ENCODE measurements around the gene REX1BD.
A peak's percentile ranks its signal among the peaks of the same experiment; 100 is the strongest.

Gene REX1BD

GRCh38 chr19:18613589-18614234, 25.1 kb downstream of the REX1BD start:
- no peak for DNase-seq (ENCODE audit: low spot score)

- no peak for DNase-seq (ENCODE audit: low spot score)
Observed at GRCh38 chr19:18616023-18616422, 27.4 kb downstream of the REX1BD start.

DNA sequence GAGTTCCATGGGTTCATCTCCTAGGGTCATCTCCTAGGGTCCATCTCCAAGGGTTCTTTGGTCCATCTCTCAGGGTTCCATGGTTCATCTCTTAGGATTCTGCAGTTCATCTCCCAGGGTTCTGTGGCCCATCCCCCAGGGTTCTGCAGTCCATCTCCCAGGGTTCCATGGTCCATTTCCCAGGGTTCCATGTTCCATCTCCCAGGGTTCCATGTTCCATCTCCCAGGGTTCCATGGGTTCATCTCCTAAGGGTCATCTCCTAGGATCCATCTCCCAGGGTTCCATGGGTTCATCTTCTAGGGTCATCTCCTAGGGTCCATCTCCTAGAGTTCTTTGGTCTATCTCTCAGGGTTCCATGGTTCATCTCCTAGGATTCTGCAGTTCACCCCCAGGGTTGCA, 29.0 kb downstream of the REX1BD start:
- no peak for DNase-seq (ENCODE audit: low spot score)

GRCh38 chr19:18618236-18618635, 29.6 kb downstream of the REX1BD start:
- DNase-seq (ENCODE audit: low spot score) = no peak

DNA sequence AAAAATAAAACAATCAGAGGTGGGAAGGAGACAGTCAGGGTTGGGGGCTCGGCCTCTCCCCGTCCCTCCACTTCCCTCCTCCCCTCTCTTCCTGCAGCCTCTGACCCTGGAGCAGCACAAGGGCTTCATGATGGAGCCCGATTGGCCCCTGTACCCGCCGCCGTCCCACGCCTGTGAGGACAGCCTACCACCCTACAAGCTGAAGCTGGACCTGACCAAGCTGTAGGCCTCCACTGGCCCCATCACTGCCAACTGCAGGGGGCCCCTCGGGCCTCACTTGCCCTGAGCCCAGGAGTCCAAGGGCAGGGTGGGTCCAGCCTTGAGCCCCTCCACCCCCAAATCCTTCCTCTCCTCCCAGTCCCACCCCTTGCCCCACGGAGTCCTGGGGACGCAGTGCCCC, 31.7 kb downstream of the REX1BD start:
- no peak for DNase-seq (ENCODE audit: low spot score)

DNA sequence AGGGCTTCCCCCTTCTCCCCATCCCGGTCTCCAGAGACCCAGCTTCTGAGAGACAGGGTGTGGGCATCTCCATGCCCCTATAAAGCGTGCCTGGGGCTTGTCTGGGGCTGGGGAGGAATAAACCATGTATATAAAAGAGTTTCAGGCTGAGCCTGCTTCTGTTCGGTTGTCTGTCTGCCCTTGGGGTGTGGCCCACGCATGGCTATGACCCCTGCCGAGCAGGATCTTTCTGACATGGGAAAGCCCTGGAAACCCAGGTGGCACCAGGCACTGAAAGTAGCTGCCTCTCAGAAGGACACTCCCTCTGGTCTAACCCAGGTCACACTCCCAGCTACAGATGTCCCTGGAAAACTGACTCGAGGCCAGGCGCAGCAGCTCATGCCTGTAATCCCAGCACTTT, 32.3 kb downstream of the REX1BD start:
- no peak for DNase-seq (ENCODE audit: low spot score)

- no peak for DNase-seq (ENCODE audit: low spot score)
Observed at GRCh38 chr19:18626906-18627305, 38.3 kb downstream of the REX1BD start.

GRCh38 chr19:18629166-18630088, 40.8 kb downstream of the REX1BD start:
- DNase-seq (ENCODE audit: low spot score) = no peak

- no peak for DNase-seq (ENCODE audit: low spot score)
Observed at GRCh38 chr19:18633321-18633720, 44.7 kb downstream of the REX1BD start.

- no peak for DNase-seq (ENCODE audit: low spot score)
Observed at GRCh38 chr19:18634612-18635297, 46.2 kb downstream of the REX1BD start.

DNA sequence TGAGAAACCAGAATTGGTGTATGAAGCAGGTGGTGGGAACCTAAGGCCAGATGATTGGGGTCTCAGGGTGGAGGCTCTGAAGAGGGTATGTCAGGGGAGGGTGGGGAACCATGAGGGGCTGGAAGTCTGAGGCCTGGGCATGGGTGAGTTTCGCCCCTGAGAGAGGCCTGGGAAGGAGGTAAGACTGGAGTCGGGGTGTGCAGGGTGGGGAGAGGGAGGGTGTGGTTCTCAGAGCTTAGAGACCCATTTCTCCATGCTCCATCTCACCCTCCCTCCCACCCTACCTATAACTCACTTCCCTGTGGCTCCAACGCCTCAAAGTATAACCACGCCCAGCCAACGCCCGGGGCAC, 47.2 kb downstream of the REX1BD start:
- DNase-seq (ENCODE audit: low spot score) = no peak

- DNase-seq (ENCODE audit: low spot score) = peak; percentile 93
Observed at GRCh38 chr19:18636183-18636968, 47.8 kb downstream of the REX1BD start.

DNA sequence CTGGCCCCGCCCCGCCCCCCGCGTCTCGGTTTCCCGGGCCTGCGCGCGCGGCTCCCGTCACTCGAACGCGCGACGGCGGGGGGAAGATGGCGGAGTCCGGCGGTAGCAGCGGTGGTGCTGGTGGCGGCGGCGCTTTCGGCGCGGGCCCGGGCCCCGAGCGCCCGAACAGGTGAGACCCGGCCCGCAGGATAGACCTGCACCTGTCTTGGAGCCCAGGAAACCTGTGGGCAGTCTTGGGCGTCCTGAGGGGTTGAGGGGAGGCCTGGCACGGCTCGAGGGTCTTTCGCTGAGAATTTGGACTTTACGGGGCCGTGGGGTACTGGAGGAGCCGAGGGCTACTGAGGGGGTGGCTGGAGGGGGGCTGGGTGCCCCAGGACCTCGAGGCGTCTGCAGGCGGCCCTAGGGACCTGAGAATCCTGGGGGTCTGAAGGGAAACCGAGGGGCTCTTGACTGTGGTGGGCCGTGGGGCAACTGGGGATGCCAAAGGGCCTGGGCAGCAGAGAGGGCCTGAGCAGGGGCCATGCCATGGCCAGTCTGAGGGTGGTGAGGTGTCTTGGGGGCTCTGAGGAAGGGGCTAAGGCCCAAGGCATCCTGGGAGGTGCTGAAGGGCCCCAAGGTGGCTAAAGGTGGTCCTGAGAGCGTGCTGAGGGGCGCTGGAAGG, 48.5 kb downstream of the REX1BD start, which contains the start of gene KLHL26:
Gene KLHL26, plus strand, starts transcription at position 60 of the 661 bp plus-strand sequence. Its CDS starts 27 bp downstream, at position 87.
- DNase-seq (ENCODE audit: low spot score) = no peak

- no peak for DNase-seq (ENCODE audit: low spot score)
Observed at GRCh38 chr19:18637673-18638630, 49.4 kb downstream of the REX1BD start.

- DNase-seq (ENCODE audit: low spot score) = no peak
Observed at GRCh38 chr19:18639706-18640243, 51.2 kb downstream of the REX1BD start.
